ENCODE data around the gene TOLLIP. TPM values are rescaled to one million over a fixed set of nuclear protein-coding genes. Genes with fewer than 3 reads are reported as not detected.

Gene TOLLIP
- total RNA-seq, 1 experiment from 2014 or later: 32.3 TPM

- Histone ChIP-seq H3K14ac (ENCODE audit: insufficient read depth, low read length) (no peak overlapping the region; the same call in 1 of the 2 replicates), H4K91ac (ENCODE audit: insufficient read length, low read depth, low read length) (no peak overlapping the region), H3K56ac (ENCODE audit: insufficient read length, low read depth, low read length) (no peak overlapping the region), H3K23me2 (ENCODE audit: insufficient read length, low read depth, low read length, poor library complexity, severe bottlenecking) (no peaks in the 10 kb centered on the region), H4K8ac (replicated peaks; ENCODE audit: insufficient read length, low read depth, low read length) (no peak overlapping the region), H2BK120ac (ENCODE audit: low read depth, low read length, poor library complexity, severe bottlenecking) (no peak overlapping the region), H2AFZ (ENCODE audit: low read length) (no peak overlapping the region), H4K5ac (ENCODE audit: insufficient read length, low read depth, low read length) (no peak overlapping the region), H3K4me1 (ENCODE audit: insufficient read depth, low read length) (no peaks in the 10 kb centered on the region; the same call in 1 of the 2 replicates), H3K18ac (ENCODE audit: insufficient read length, low read depth, low read length) (no peak overlapping the region), H3K79me1 (ENCODE audit: insufficient read depth, low read depth, low read length, poor library complexity, severe bottlenecking) (peaks cover 14% of the 10 kb centered on the region), H2BK20ac (ENCODE audit: low read depth, low read length, poor library complexity, severe bottlenecking) (no peak overlapping the region), H2BK15ac (ENCODE audit: low read depth, low read length) (no peak overlapping the region), H3K9ac (ENCODE audit: extremely low read depth, insufficient read length, low read length) (no peak overlapping the region), H4K20me1 (ENCODE audit: control insufficient read depth, insufficient read depth, insufficient read length) (no peaks in the 10 kb centered on the region), H2BK12ac (ENCODE audit: insufficient read length, low read depth, low read length) (no peak overlapping the region), H3K27me3 (ENCODE audit: insufficient read depth, low read length) (no peaks in the 10 kb centered on the region), H3T11ph (ENCODE audit: low read length) (no peak overlapping the region), H3K23ac (ENCODE audit: insufficient read length, low read depth, low read length) (no peak overlapping the region), H3K4ac (ENCODE audit: low read depth, low read length) (no peak overlapping the region), H3K27ac (ENCODE audit: insufficient read length, low read depth, low read length) (no peak overlapping the region), H2BK5ac (ENCODE audit: insufficient read length, low read length) (no peak overlapping the region), H2AK5ac (ENCODE audit: insufficient read length, low read length) (no peak overlapping the region), H3K4me2 (ENCODE audit: insufficient read depth, insufficient read length, low read length) (no peak overlapping the region), H3K79me2 (ENCODE audit: insufficient read depth, low read length) (peaks cover 1% of the 10 kb centered on the region; the same call in 1 of the 2 replicates), H3K9me3 (ENCODE audit: control insufficient read depth, low read depth, low read length) (no peaks in the 10 kb centered on the region)
- peak; percentile 14 for DNase-seq
- peaks cover 21 to 32% of the 10 kb centered on the region in 2 experiments for H3K4me1 Mint-ChIP-seq
- H3K27ac Mint-ChIP-seq: peak overlapping the region in 1 of 3 experiments; percentile 89; a peak in 2 of 7 replicates
- no peak for TF ChIP-seq CTCF (conservative IDR thresholded peaks at IDR 0.05)
- H3K36me3 Mint-ChIP-seq (ENCODE audit: insufficient read depth in 1 of 3, low read depth in 3 of 3): peaks cover 2 to 5% (median 5%) of the 10 kb centered on the region in 3 experiments; a peak in 3 of 7 replicates
- no peak overlapping the region for H3K4me3 Mint-ChIP-seq
- WGBS (ENCODE audit: extremely low coverage, insufficient read length, low lambda C conversion rate): no CpG with 5 or more reads among the region's 22 CpGs
- no peaks in the 10 kb centered on the region for H3K27me3 Mint-ChIP-seq (ENCODE audit: low read depth)
- H3K9me3 Mint-ChIP-seq: no peaks in the 10 kb centered on the region
These were observed 8.0 kb downstream of the TOLLIP start for GRCh38 chr11:1301220-1302000.

Measured in H9 (cell line).